Liver (tissue), 2 donors: ENCODE data around the gene UBFD1.

Source experiments
- CTCF ChIP-seq: fragments of 150-350 bp; IDR thresholded peaks from 2 replicates; pipeline ENCODE4 v1.5.1; 2017; ENCODE audit warnings: improper control_type of control experiment, low read depth, low read length; ENCODE audit not compliant: missing input control
- TF ChIP-seq, protein P1 (sequence below): IDR thresholded peaks from 2 replicates; pipeline ENCODE4 v1.6.1; 2016; ENCODE audit warnings: antibody characterized with exemption, mild to moderate bottlenecking
- donor health status: healthy.

- TF ChIP-seq, protein P1, sequence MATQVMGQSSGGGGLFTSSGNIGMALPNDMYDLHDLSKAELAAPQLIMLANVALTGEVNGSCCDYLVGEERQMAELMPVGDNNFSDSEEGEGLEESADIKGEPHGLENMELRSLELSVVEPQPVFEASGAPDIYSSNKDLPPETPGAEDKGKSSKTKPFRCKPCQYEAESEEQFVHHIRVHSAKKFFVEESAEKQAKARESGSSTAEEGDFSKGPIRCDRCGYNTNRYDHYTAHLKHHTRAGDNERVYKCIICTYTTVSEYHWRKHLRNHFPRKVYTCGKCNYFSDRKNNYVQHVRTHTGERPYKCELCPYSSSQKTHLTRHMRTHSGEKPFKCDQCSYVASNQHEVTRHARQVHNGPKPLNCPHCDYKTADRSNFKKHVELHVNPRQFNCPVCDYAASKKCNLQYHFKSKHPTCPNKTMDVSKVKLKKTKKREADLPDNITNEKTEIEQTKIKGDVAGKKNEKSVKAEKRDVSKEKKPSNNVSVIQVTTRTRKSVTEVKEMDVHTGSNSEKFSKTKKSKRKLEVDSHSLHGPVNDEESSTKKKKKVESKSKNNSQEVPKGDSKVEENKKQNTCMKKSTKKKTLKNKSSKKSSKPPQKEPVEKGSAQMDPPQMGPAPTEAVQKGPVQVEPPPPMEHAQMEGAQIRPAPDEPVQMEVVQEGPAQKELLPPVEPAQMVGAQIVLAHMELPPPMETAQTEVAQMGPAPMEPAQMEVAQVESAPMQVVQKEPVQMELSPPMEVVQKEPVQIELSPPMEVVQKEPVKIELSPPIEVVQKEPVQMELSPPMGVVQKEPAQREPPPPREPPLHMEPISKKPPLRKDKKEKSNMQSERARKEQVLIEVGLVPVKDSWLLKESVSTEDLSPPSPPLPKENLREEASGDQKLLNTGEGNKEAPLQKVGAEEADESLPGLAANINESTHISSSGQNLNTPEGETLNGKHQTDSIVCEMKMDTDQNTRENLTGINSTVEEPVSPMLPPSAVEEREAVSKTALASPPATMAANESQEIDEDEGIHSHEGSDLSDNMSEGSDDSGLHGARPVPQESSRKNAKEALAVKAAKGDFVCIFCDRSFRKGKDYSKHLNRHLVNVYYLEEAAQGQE = no peak
- TF ChIP-seq CTCF = no peak
Measured at GRCh38 chr16:23615805-23616204, 58.3 kb downstream of the UBFD1 start.
